ENCODE results near the gene ALMS1.
"Not testable (repeated sequence)": the region's sequence is repeated elsewhere in the genome, so short reads cannot be mapped to it uniquely, and the experiment has no call there.

Gene ALMS1

GRCh38 chr2:73487112-73487657 is 101.5 kb downstream of the ALMS1 start:
- no peaks in the 10 kb centered on the region for H3K4me1 ChIP-seq (ENCODE audit: control insufficient read depth in 5 of 5, insufficient read depth in 5 of 5, low read length in 5 of 5)
- no peaks in the 10 kb centered on the region for H3K9me3 ChIP-seq (ENCODE audit: control insufficient read depth in 5 of 5, low read length in 5 of 5)
- H3K27me3 ChIP-seq (ENCODE audit: control insufficient read depth in 5 of 5, insufficient read depth in 4 of 5, low read length in 5 of 5): no peaks in the 10 kb centered on the region
- no peak overlapping the region for H3K27ac ChIP-seq (ENCODE audit: low read depth, low read length)
- no peak overlapping the region for H3K4me3 ChIP-seq (ENCODE audit: low read depth in 1 of 5, low read length in 5 of 5)
- peaks cover 20 to 42% (median 28%) of the 10 kb centered on the region in 5 donors for H3K36me3 ChIP-seq (ENCODE audit: control insufficient read depth in 5 of 5, insufficient read depth in 5 of 5, low read length in 5 of 5)
- no peak overlapping the region for H3K9ac ChIP-seq (ENCODE audit: low read length in 5 of 5)

GRCh38 chr2:73488079-73488478 is 102.4 kb downstream of the ALMS1 start:
- no peak overlapping the region for H3K9ac ChIP-seq (ENCODE audit: low read length in 5 of 5)
- H3K4me3 ChIP-seq (ENCODE audit: low read depth in 1 of 5, low read length in 5 of 5): no peak overlapping the region
- H3K9me3 ChIP-seq (ENCODE audit: control insufficient read depth in 5 of 5, low read length in 5 of 5): no peaks in the 10 kb centered on the region
- no peak overlapping the region for H3K27ac ChIP-seq (ENCODE audit: low read depth, low read length)
- H3K27me3 ChIP-seq (ENCODE audit: control insufficient read depth in 5 of 5, insufficient read depth in 4 of 5, low read length in 5 of 5): no peaks in the 10 kb centered on the region
- peaks cover 23 to 42% (median 28%) of the 10 kb centered on the region in 5 donors for H3K36me3 ChIP-seq (ENCODE audit: control insufficient read depth in 5 of 5, insufficient read depth in 5 of 5, low read length in 5 of 5)
- H3K4me1 ChIP-seq (ENCODE audit: control insufficient read depth in 5 of 5, insufficient read depth in 5 of 5, low read length in 5 of 5): no peaks in the 10 kb centered on the region

- Histone ChIP-seq H3K4me1 (ENCODE audit: control insufficient read depth in 5 of 5, insufficient read depth in 5 of 5, low read length in 5 of 5) (no peaks in the 10 kb centered on the region), H3K4me3 (ENCODE audit: low read depth in 1 of 5, low read length in 5 of 5) (no peak overlapping the region), H3K36me3 (ENCODE audit: control insufficient read depth in 5 of 5, insufficient read depth in 5 of 5, low read length in 5 of 5) (peaks cover 23 to 42% (median 28%) of the 10 kb centered on the region in 5 donors), H3K27me3 (ENCODE audit: control insufficient read depth in 5 of 5, insufficient read depth in 4 of 5, low read length in 5 of 5) (no peaks in the 10 kb centered on the region), H3K9ac (ENCODE audit: low read length in 5 of 5) (no peak overlapping the region), H3K9me3 (ENCODE audit: control insufficient read depth in 5 of 5, low read length in 5 of 5) (no peaks in the 10 kb centered on the region), H3K27ac (ENCODE audit: low read depth, low read length) (no peak overlapping the region)
Measured at GRCh38 chr2:73489053-73489452, 103.4 kb downstream of the ALMS1 start.

GRCh38 chr2:73494031-73494430 is 108.4 kb downstream of the ALMS1 start:
- Histone ChIP-seq H3K27ac (ENCODE audit: low read depth, low read length) (no peak overlapping the region), H3K9ac (ENCODE audit: low read length in 5 of 5) (no peak overlapping the region), H3K9me3 (ENCODE audit: control insufficient read depth in 5 of 5, low read length in 5 of 5) (no peaks in the 10 kb centered on the region), H3K36me3 (ENCODE audit: control insufficient read depth in 5 of 5, insufficient read depth in 5 of 5, low read length in 5 of 5) (peaks cover 17 to 26% (median 21%) of the 10 kb centered on the region in 5 donors), H3K4me3 (ENCODE audit: low read depth in 1 of 5, low read length in 5 of 5) (no peak overlapping the region), H3K4me1 (ENCODE audit: control insufficient read depth in 5 of 5, insufficient read depth in 5 of 5, low read length in 5 of 5) (no peaks in the 10 kb centered on the region), H3K27me3 (ENCODE audit: control insufficient read depth in 5 of 5, insufficient read depth in 4 of 5, low read length in 5 of 5) (no peaks in the 10 kb centered on the region)

- Histone ChIP-seq H3K4me1 (ENCODE audit: control insufficient read depth in 5 of 5, insufficient read depth in 5 of 5, low read length in 5 of 5) (no peaks in the 10 kb centered on the region), H3K27me3 (ENCODE audit: control insufficient read depth in 5 of 5, insufficient read depth in 4 of 5, low read length in 5 of 5) (no peaks in the 10 kb centered on the region), H3K36me3 (ENCODE audit: control insufficient read depth in 5 of 5, insufficient read depth in 5 of 5, low read length in 5 of 5) (no peaks in the 10 kb centered on the region), H3K9ac (ENCODE audit: low read length in 5 of 5) (no peak overlapping the region), H3K9me3 (ENCODE audit: control insufficient read depth in 5 of 5, low read length in 5 of 5) (no peaks in the 10 kb centered on the region), H3K4me3 (ENCODE audit: low read depth in 1 of 5, low read length in 5 of 5) (no peak overlapping the region), H3K27ac (ENCODE audit: low read depth, low read length) (no peak overlapping the region)
Measured at GRCh38 chr2:73503992-73504570, 118.4 kb downstream of the ALMS1 start.

- not testable (repeated sequence) for H3K9ac ChIP-seq (ENCODE audit: low read length in 5 of 5); H3K27me3 ChIP-seq (ENCODE audit: control insufficient read depth in 5 of 5, insufficient read depth in 4 of 5, low read length in 5 of 5); H3K4me1 ChIP-seq (ENCODE audit: control insufficient read depth in 5 of 5, insufficient read depth in 5 of 5, low read length in 5 of 5); H3K9me3 ChIP-seq (ENCODE audit: control insufficient read depth in 5 of 5, low read length in 5 of 5); H3K4me3 ChIP-seq (ENCODE audit: low read depth in 1 of 5, low read length in 5 of 5); H3K36me3 ChIP-seq (ENCODE audit: control insufficient read depth in 5 of 5, insufficient read depth in 5 of 5, low read length in 5 of 5); H3K27ac ChIP-seq (ENCODE audit: low read depth, low read length)
Measured at GRCh38 chr2:73504850-73505249, 119.2 kb downstream of the ALMS1 start.

GRCh38 chr2:73510470-73510869 is 124.8 kb downstream of the ALMS1 start:
- not testable (repeated sequence) for H3K4me3 ChIP-seq (ENCODE audit: low read depth in 1 of 5, low read length in 5 of 5); H3K9ac ChIP-seq (ENCODE audit: low read length in 5 of 5); H3K27ac ChIP-seq (ENCODE audit: low read depth, low read length); H3K27me3 ChIP-seq (ENCODE audit: control insufficient read depth in 5 of 5, insufficient read depth in 4 of 5, low read length in 5 of 5); H3K4me1 ChIP-seq (ENCODE audit: control insufficient read depth in 5 of 5, insufficient read depth in 5 of 5, low read length in 5 of 5)
- peaks cover 0 to 27% (median 8%) of the 10 kb centered on the region in 5 donors for H3K9me3 ChIP-seq (ENCODE audit: control insufficient read depth in 5 of 5, low read length in 5 of 5)
- H3K36me3 ChIP-seq (ENCODE audit: control insufficient read depth in 5 of 5, insufficient read depth in 5 of 5, low read length in 5 of 5): peaks cover 5 to 11% (median 8%) of the 10 kb centered on the region in 5 donors

GRCh38 chr2:73516033-73516432 is 130.4 kb downstream of the ALMS1 start:
- Histone ChIP-seq H3K4me3 (ENCODE audit: low read depth in 1 of 5, low read length in 5 of 5) (no peak overlapping the region), H3K9ac (ENCODE audit: low read length in 5 of 5) (no peak overlapping the region), H3K27ac (ENCODE audit: low read depth, low read length) (no peak overlapping the region), H3K4me1 (ENCODE audit: control insufficient read depth in 5 of 5, insufficient read depth in 5 of 5, low read length in 5 of 5) (no peaks in the 10 kb centered on the region), H3K27me3 (ENCODE audit: control insufficient read depth in 5 of 5, insufficient read depth in 4 of 5, low read length in 5 of 5) (no peaks in the 10 kb centered on the region), H3K36me3 (ENCODE audit: control insufficient read depth in 5 of 5, insufficient read depth in 5 of 5, low read length in 5 of 5) (peaks cover 10 to 20% (median 17%) of the 10 kb centered on the region in 5 donors), H3K9me3 (ENCODE audit: control insufficient read depth in 5 of 5, low read length in 5 of 5) (peaks cover 0 to 20% (median 8%) of the 10 kb centered on the region in 5 donors)

GRCh38 chr2:73528688-73529087 is 143.1 kb downstream of the ALMS1 start:
- Histone ChIP-seq H3K27me3 (ENCODE audit: control insufficient read depth in 5 of 5, insufficient read depth in 4 of 5, low read length in 5 of 5) (no peaks in the 10 kb centered on the region), H3K4me3 (ENCODE audit: low read depth in 1 of 5, low read length in 5 of 5) (no peak overlapping the region), H3K9ac (ENCODE audit: low read length in 5 of 5) (no peak overlapping the region), H3K9me3 (ENCODE audit: control insufficient read depth in 5 of 5, low read length in 5 of 5) (peaks cover 0 to 26% (median 14%) of the 10 kb centered on the region in 5 donors), H3K4me1 (ENCODE audit: control insufficient read depth in 5 of 5, insufficient read depth in 5 of 5, low read length in 5 of 5) (no peaks in the 10 kb centered on the region), H3K36me3 (ENCODE audit: control insufficient read depth in 5 of 5, insufficient read depth in 5 of 5, low read length in 5 of 5) (peaks cover 12 to 22% (median 15%) of the 10 kb centered on the region in 5 donors), H3K27ac (ENCODE audit: low read depth, low read length) (no peak overlapping the region)

- peaks cover 15 to 24% (median 21%) of the 10 kb centered on the region in 5 donors for H3K36me3 ChIP-seq (ENCODE audit: control insufficient read depth in 5 of 5, insufficient read depth in 5 of 5, low read length in 5 of 5)
- H3K4me3 ChIP-seq (ENCODE audit: low read depth in 1 of 5, low read length in 5 of 5); H3K27me3 ChIP-seq (ENCODE audit: control insufficient read depth in 5 of 5, insufficient read depth in 4 of 5, low read length in 5 of 5); H3K4me1 ChIP-seq (ENCODE audit: control insufficient read depth in 5 of 5, insufficient read depth in 5 of 5, low read length in 5 of 5); H3K27ac ChIP-seq (ENCODE audit: low read depth, low read length); H3K9ac ChIP-seq (ENCODE audit: low read length in 5 of 5): not testable (repeated sequence)
- peaks cover 0 to 19% (median 5%) of the 10 kb centered on the region in 5 donors for H3K9me3 ChIP-seq (ENCODE audit: control insufficient read depth in 5 of 5, low read length in 5 of 5)
Measured at GRCh38 chr2:73530773-73531172, 145.1 kb downstream of the ALMS1 start.

All from subcutaneous abdominal adipose tissue (tissue), 5 donors.